Progenitor cell of endocrine pancreas (in vitro differentiated cells): ENCODE results near the gene P4HB. TPM values are rescaled to one million over a fixed set of nuclear protein-coding genes. Genes with fewer than 3 reads are reported as not detected.

Source experiments
- DNase-seq: peaks from one replicate; pipeline ENCODE4 v3.0.0; 2021; ENCODE audit warnings: low spot score; ENCODE audit not compliant: unreplicated experiment
- H3K27ac Mint-ChIP-seq: 2 replicates; pipeline ENCODE4 v1.8.0; 2021; ENCODE audit warnings: mild to moderate bottlenecking, moderate library complexity, mixed read lengths
- H3K27me3 Mint-ChIP-seq: 2 replicates; pipeline ENCODE4 v1.8.0; 2021; ENCODE audit warnings: mixed read lengths
- H3K36me3 Mint-ChIP-seq: 2 replicates; pipeline ENCODE4 v1.8.0; 2022; ENCODE audit warnings: mixed read lengths; ENCODE audit not compliant: insufficient read depth
- H3K4me1 Mint-ChIP-seq: 2 replicates; pipeline ENCODE4 v1.8.0; 2021; ENCODE audit warnings: low read depth, mixed read lengths
- H3K4me3 Mint-ChIP-seq: 2 replicates; pipeline ENCODE4 v1.8.0; 2021; ENCODE audit warnings: low read depth, mild to moderate bottlenecking, moderate library complexity, mixed read lengths
- H3K9me3 Mint-ChIP-seq: 2 replicates; pipeline ENCODE4 v1.8.0; 2021; ENCODE audit warnings: low read depth, mixed read lengths
- total RNA-seq: library from RNA; stranded (reverse); gene quantifications from 2 replicates; pipeline ENCODE4 v1.2.1, GENCODE V29; 2021
- TF ChIP-seq, protein P1 (sequence below): fragments of 200-600 bp; sonication (generic); IDR thresholded peaks from one replicate; pipeline ENCODE4 v1.5.0; 2021; ENCODE audit warnings: antibody characterized with exemption, mild to moderate bottlenecking; ENCODE audit not compliant: unreplicated experiment

Gene P4HB
- total RNA-seq, 1 donor from 2014 or later: 484 TPM

DNA sequence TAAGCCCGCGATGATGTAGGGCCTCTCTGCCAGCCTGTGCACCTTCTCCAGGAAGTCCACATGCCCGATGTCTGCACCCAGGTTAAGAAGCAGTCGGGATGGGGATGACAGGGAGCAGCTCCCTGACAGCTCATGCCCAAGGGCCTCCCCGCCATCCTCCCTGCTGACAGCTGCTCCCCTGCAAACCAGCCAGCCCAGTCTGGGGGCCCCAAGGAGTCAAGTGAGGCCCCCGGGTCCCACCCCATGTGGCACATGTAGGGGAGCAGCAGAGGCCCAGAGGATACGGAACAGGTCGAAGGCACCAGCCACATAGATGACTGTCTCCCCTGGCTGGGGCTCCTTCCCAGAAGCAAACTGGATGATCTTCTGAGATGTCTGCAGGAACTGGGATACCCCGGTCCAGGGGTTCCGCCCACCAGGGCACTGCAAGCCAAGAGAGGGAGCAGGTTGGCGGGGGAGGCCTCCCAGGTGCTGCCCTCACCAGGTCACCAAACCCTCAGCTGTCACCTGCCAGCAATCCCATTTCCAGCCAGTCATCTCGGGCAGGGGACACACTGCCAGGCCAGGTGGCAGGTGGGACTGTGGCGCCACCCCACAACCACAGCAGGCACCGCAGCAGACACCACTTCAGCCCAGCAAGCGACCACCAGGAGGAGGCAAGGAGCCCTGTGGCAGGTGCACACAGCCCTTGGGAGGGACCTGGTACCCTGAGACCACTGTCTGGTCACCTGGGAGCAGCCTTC, 46.3 kb upstream of the P4HB start:
- no peak overlapping the region for H3K4me3 Mint-ChIP-seq
- no peaks in the 10 kb centered on the region for H3K9me3 Mint-ChIP-seq
- H3K27me3 Mint-ChIP-seq: no peaks in the 10 kb centered on the region
- no peak for DNase-seq
- TF ChIP-seq, protein P1, sequence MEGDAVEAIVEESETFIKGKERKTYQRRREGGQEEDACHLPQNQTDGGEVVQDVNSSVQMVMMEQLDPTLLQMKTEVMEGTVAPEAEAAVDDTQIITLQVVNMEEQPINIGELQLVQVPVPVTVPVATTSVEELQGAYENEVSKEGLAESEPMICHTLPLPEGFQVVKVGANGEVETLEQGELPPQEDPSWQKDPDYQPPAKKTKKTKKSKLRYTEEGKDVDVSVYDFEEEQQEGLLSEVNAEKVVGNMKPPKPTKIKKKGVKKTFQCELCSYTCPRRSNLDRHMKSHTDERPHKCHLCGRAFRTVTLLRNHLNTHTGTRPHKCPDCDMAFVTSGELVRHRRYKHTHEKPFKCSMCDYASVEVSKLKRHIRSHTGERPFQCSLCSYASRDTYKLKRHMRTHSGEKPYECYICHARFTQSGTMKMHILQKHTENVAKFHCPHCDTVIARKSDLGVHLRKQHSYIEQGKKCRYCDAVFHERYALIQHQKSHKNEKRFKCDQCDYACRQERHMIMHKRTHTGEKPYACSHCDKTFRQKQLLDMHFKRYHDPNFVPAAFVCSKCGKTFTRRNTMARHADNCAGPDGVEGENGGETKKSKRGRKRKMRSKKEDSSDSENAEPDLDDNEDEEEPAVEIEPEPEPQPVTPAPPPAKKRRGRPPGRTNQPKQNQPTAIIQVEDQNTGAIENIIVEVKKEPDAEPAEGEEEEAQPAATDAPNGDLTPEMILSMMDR: no peak
- no peak overlapping the region for H3K27ac Mint-ChIP-seq
- H3K4me1 Mint-ChIP-seq: peaks cover 10% of the 10 kb centered on the region
- peaks cover 2% of the 10 kb centered on the region for H3K36me3 Mint-ChIP-seq

DNA sequence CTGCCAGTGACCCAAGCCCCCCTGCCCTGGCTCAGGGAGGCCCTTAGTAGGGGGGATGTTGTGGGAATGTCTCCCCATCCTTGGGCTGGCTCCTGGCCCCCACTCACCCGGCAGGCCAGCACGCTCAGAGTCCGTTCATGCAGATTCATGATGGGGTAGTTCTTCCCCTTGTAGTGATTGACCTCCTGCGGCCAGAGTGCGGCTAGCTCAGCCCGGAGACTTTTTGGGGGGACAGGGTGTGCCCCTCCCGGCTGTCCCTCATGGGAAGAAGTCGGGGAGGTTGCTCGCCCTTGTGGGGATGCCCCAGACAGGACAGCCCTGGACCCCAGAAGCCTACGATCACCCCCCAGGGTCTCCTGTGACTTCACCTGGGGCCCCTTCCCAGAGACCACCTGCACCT, 45.7 kb upstream of the P4HB start:
- TF ChIP-seq, protein P1: no peak
- peaks cover 6% of the 10 kb centered on the region for H3K27me3 Mint-ChIP-seq
- H3K36me3 Mint-ChIP-seq: peaks cover 4% of the 10 kb centered on the region
- peaks cover 10% of the 10 kb centered on the region for H3K4me1 Mint-ChIP-seq
- H3K27ac Mint-ChIP-seq: no peak overlapping the region
- H3K4me3 Mint-ChIP-seq: no peak overlapping the region
- no peaks in the 10 kb centered on the region for H3K9me3 Mint-ChIP-seq
- DNase-seq: no peak

DNA sequence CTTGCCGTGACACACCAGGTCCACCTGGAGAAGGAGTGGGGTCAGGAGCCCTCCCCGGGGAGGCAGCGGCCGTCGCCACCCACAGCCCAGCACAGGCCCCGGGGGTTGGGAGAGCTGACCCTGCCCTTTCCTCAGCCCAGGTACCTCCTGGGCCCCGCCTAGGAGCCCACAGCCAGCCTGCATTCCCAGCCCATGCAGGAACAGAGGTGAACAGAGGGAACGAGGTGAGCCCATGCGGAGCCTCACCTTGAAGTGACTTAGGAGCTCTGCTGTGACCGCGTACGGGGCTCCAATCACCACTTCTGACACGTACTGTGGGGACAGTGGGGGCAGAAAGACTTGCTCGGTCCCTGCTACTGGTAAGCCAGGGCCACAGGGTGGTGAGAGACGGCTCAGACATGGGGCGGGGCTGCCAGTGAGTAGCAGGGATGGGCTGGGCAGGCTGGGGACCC, 45.1 kb upstream of the P4HB start:
- peaks cover 7% of the 10 kb centered on the region for H3K36me3 Mint-ChIP-seq

DNA sequence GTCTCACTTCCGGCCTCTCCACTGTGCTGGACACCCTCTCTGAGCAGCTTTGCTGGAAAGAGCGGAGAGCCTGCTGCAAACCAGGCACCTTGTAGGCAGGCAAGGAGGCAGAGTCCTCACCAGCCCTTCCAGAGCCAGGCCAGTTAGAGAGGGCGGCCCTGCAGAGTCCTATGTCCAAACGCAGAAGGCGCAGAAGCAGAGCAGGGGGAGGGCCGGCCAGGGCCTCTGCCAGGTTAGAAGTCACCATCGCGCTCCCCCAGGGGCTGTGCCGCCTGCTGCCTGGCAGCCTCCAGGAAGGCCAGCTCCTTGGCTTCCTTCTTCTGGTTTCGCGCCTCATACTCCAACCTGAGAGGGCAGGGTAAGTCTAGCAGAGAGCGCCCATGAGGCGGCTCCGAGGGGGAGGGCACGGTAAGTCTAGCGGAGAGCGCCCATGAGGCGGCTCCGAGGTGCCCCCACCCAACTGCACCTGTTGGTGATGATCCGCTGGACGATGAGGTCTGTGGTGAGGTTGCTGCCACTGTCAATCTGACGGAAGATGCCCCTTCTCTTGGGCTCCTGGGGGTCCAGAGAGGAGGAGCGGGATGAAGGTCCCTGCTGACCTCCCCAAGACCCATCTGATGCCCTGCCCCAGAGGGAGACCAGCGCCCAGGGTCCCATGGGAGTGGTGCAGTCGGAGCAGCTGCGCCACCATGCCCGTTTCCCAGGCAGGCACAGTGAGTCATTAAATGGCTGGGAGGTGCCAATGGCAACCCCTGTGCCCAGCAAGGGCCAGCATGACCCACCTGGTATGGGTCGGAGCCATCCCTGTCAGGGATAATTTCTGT, 44.5 kb upstream of the P4HB start:
- Mint-ChIP-seq H3K36me3 (peaks cover 12% of the 10 kb centered on the region), H3K9me3 (no peaks in the 10 kb centered on the region), H3K27me3 (peaks cover 9% of the 10 kb centered on the region), H3K27ac (no peak overlapping the region), H3K4me1 (peaks cover 4% of the 10 kb centered on the region), H3K4me3 (no peak overlapping the region)
- peak; percentile 10 for DNase-seq
- TF ChIP-seq, protein P1: no peak

More for the DNA sequence above, 45.1 kb upstream of the P4HB start:
- no peak for DNase-seq
- Mint-ChIP-seq H3K4me3 (no peak overlapping the region), H3K27ac (no peak overlapping the region), H3K27me3 (peaks cover 9% of the 10 kb centered on the region), H3K4me1 (peaks cover 10% of the 10 kb centered on the region), H3K9me3 (no peaks in the 10 kb centered on the region)
- TF ChIP-seq, protein P1: no peak

DNA sequence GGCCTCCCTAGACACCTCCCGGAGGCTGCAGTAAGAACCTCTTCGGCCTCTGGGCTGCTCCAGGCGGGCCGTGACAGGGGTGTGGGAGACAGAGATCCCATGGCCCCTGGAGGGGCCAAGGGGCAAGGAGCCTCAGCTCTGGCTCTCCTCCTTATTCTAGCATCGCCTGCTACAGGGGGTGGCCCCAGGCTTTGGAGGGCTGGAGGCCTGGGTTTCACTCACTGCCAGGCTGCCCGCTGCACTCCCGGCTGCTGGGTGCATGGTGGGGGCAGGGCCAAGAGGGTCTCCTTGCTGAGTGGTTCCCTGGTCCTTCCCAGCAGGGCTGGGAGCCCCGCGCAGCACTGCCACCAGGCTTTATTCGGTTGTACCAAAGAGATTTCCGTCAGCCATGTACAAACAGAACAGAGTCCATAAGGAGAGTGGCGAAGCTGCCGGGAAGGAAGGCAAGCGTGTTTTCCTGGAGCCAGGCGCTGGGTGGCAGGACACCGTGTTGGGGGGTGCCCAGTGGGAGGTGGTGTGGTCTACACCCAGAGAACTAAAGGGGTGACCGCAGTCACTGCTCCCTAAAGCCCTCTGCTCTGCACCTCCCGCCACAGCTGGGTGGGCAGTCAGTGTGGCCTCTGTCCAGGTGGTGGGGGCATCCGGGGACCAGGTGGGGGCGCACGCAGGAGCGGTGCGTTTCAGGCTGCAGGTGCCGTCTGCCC, 43.7 kb upstream of the P4HB start:
- Mint-ChIP-seq H3K9me3 (no peaks in the 10 kb centered on the region), H3K27ac (no peak overlapping the region), H3K36me3 (peaks cover 12% of the 10 kb centered on the region), H3K27me3 (peaks cover 9% of the 10 kb centered on the region), H3K4me3 (no peak overlapping the region), H3K4me1 (no peaks in the 10 kb centered on the region)
- no peak for DNase-seq
- TF ChIP-seq, protein P1: no peak
